KMS-11 (cell line): ENCODE data around the gene MPHOSPH8.
"Not testable (repeated sequence)": the region's sequence is repeated elsewhere in the genome, so short reads cannot be mapped to it uniquely, and the experiment has no call there.

Experiments
- H2AFZ ChIP-seq: fragments of 200-600 bp; sonication (generic); 2 replicates; pipeline ENCODE4 v1.6.1; 2016; ENCODE audit warnings: antibody characterized with exemption, mixed run types, low read depth
- H3K27ac ChIP-seq: fragments of 200-600 bp; sonication (generic); 2 replicates; pipeline ENCODE4 v1.6.1; 2016; ENCODE audit warnings: mild to moderate bottlenecking, mixed run types
- H3K27me3 ChIP-seq: fragments of 200-600 bp; sonication (generic); 2 replicates; pipeline ENCODE4 v1.6.1; 2017; ENCODE audit warnings: mild to moderate bottlenecking, low read depth, mixed run types, moderate library complexity; ENCODE audit not compliant: insufficient read depth
- H3K36me3 ChIP-seq: fragments of 200-600 bp; sonication (generic); 2 replicates; pipeline ENCODE4 v1.6.1; 2017; ENCODE audit warnings: mild to moderate bottlenecking, mixed run types; ENCODE audit not compliant: insufficient read depth
- H3K4me1 ChIP-seq: fragments of 200-600 bp; sonication (generic); 2 replicates; pipeline ENCODE4 v1.6.1; 2016; ENCODE audit warnings: mild to moderate bottlenecking, low read depth, mixed run types; ENCODE audit not compliant: poor library complexity, severe bottlenecking
- H3K4me2 ChIP-seq: fragments of 200-600 bp; sonication (generic); 2 replicates; pipeline ENCODE4 v1.7.0; 2016; ENCODE audit warnings: mild to moderate bottlenecking, mixed run types
- H3K4me3 ChIP-seq: fragments of 200-600 bp; sonication (generic); IDR thresholded peaks from 2 replicates; pipeline ENCODE4 v1.6.1; 2017; ENCODE audit warnings: low read depth, low read length, mixed read lengths; ENCODE audit not compliant: insufficient read depth
- H3K79me2 ChIP-seq: fragments of 200-600 bp; sonication (generic); 2 replicates; pipeline ENCODE4 v1.6.1; 2016; ENCODE audit warnings: low read depth, mixed run types; ENCODE audit not compliant: insufficient read depth
- H3K9ac ChIP-seq: fragments of 200-600 bp; sonication (generic); 2 replicates; pipeline ENCODE4 v1.6.1; 2016; ENCODE audit warnings: mild to moderate bottlenecking, mixed run types
- H4K20me1 ChIP-seq: fragments of 200-600 bp; sonication (generic); 2 replicates; pipeline ENCODE4 v1.6.1; 2016; ENCODE audit warnings: mild to moderate bottlenecking, mixed run types; ENCODE audit not compliant: insufficient read depth
- CTCF ChIP-seq: fragments of 200-600 bp; sonication (generic); conservative IDR thresholded peaks from 2 replicates; pipeline ENCODE4 v1.6.1; 2017; ENCODE audit warnings: low read depth, mild to moderate bottlenecking, antibody characterized with exemption, low read length, moderate library complexity, mixed read lengths

The MPHOSPH8 gene

GRCh38 chr13:19685437-19685836 lies 52.0 kb downstream of the MPHOSPH8 start:
- Histone ChIP-seq H3K27me3 (no peaks in the 10 kb centered on the region), H4K20me1 (no peaks in the 10 kb centered on the region), H2AFZ (no peak overlapping the region), H3K36me3 (no peaks in the 10 kb centered on the region), H3K4me1 (peaks cover 36% of the 10 kb centered on the region), H3K4me2 (no peak overlapping the region), H3K4me3 (no peak overlapping the region), H3K9ac (no peak overlapping the region), H3K27ac (no peak overlapping the region), H3K79me2 (no peaks in the 10 kb centered on the region; the same call in 1 of the 2 replicates)
- no peak for TF ChIP-seq CTCF

GRCh38 chr13:19691447-19691846 lies 58.0 kb downstream of the MPHOSPH8 start:
- not testable (repeated sequence) for H3K9ac ChIP-seq, H3K36me3 ChIP-seq, H3K27me3 ChIP-seq, H2AFZ ChIP-seq, H4K20me1 ChIP-seq, H3K4me1 ChIP-seq, H3K27ac ChIP-seq, H3K4me2 ChIP-seq, H3K79me2 ChIP-seq, H3K4me3 ChIP-seq

GRCh38 chr13:19695428-19695827 lies 62.0 kb downstream of the MPHOSPH8 start:
- no peaks in the 10 kb centered on the region for H3K27me3 ChIP-seq
- H3K4me2 ChIP-seq = no peak overlapping the region
- no peaks in the 10 kb centered on the region for H3K79me2 ChIP-seq
- no peak overlapping the region for H3K4me3 ChIP-seq
- H4K20me1 ChIP-seq = no peaks in the 10 kb centered on the region
- no peaks in the 10 kb centered on the region for H3K4me1 ChIP-seq
- no peak overlapping the region for H2AFZ ChIP-seq
- H3K9ac ChIP-seq = no peak overlapping the region
- no peak for TF ChIP-seq CTCF
- no peaks in the 10 kb centered on the region for H3K36me3 ChIP-seq
- H3K27ac ChIP-seq = no peak overlapping the region

- no peak overlapping the region for H3K4me2 ChIP-seq
These were observed 62.4 kb downstream of the MPHOSPH8 start for GRCh38 chr13:19695829-19696228.

GRCh38 chr13:19700963-19701362 lies 67.5 kb downstream of the MPHOSPH8 start:
- H3K27ac ChIP-seq, H3K4me2 ChIP-seq: not testable (repeated sequence)

More at GRCh38 chr13:19695829-19696228, 62.4 kb downstream of the MPHOSPH8 start:
- Histone ChIP-seq H3K36me3 (no peaks in the 10 kb centered on the region), H2AFZ (no peak overlapping the region), H3K79me2 (no peaks in the 10 kb centered on the region), H3K27me3 (no peaks in the 10 kb centered on the region), H3K4me3 (no peak overlapping the region), H3K27ac (no peak overlapping the region), H3K4me1 (no peaks in the 10 kb centered on the region), H4K20me1 (no peaks in the 10 kb centered on the region), H3K9ac (no peak overlapping the region)
- TF ChIP-seq CTCF = no peak

GRCh38 chr13:19701619-19702018 lies 68.2 kb downstream of the MPHOSPH8 start:
- not testable (repeated sequence) for H3K27me3 ChIP-seq, H3K79me2 ChIP-seq, H3K4me1 ChIP-seq, H3K9ac ChIP-seq, H4K20me1 ChIP-seq, H3K4me2 ChIP-seq, H2AFZ ChIP-seq, H3K27ac ChIP-seq, H3K4me3 ChIP-seq, H3K36me3 ChIP-seq

More at GRCh38 chr13:19700963-19701362, 67.5 kb downstream of the MPHOSPH8 start:
- H3K9ac ChIP-seq, H4K20me1 ChIP-seq, H2AFZ ChIP-seq, H3K4me1 ChIP-seq, H3K27me3 ChIP-seq, H3K36me3 ChIP-seq, H3K4me3 ChIP-seq, H3K79me2 ChIP-seq: not testable (repeated sequence)

- H3K27me3 ChIP-seq, H3K36me3 ChIP-seq, H3K4me2 ChIP-seq, H3K4me3 ChIP-seq, H3K79me2 ChIP-seq, H2AFZ ChIP-seq, H3K9ac ChIP-seq, H3K4me1 ChIP-seq, H3K27ac ChIP-seq, H4K20me1 ChIP-seq: not testable (repeated sequence)
These were observed 70.8 kb downstream of the MPHOSPH8 start for GRCh38 chr13:19704256-19704655.

GRCh38 chr13:19709039-19709438 lies 75.6 kb downstream of the MPHOSPH8 start:
- not testable (repeated sequence) for H3K79me2 ChIP-seq, H4K20me1 ChIP-seq

More at GRCh38 chr13:19709039-19709438, 75.6 kb downstream of the MPHOSPH8 start:
- not testable (repeated sequence) for H3K9ac ChIP-seq, H3K27me3 ChIP-seq, H3K4me3 ChIP-seq, H3K27ac ChIP-seq, H2AFZ ChIP-seq, H3K36me3 ChIP-seq, H3K4me2 ChIP-seq, H3K4me1 ChIP-seq
